Testis (tissue), 3 donors: Measurements from ENCODE around the gene SEPTIN6. TPM values are rescaled to one million over a fixed set of nuclear protein-coding genes. Genes with fewer than 3 reads are reported as not detected.
A peak's percentile ranks its signal among the peaks of the same experiment; 100 is the strongest.

Experiments
- DNase-seq: peaks from one replicate; pipeline ENCODE4 v3.0.0-alpha.2; 2019
- H3K27ac ChIP-seq, 2 donors: fragments of 200-600 bp; sonication (generic); one replicate each; pipeline ENCODE4 v1.5.1; 2019
- H3K27me3 ChIP-seq: fragments of 200-600 bp; sonication (generic); one replicate; pipeline ENCODE4 v1.5.1; 2019
- H3K36me3 ChIP-seq: fragments of 200-600 bp; sonication (generic); one replicate; pipeline ENCODE4 v1.5.1; 2017; ENCODE audit warnings: low read depth; ENCODE audit errors: missing control alignments
- H3K4me1 ChIP-seq: fragments of 200-600 bp; sonication (generic); one replicate; pipeline ENCODE4 v1.5.1; 2019
- H3K4me3 ChIP-seq, 2 donors: fragments of 200-600 bp; sonication (generic); one replicate each; pipeline ENCODE4 v1.5.1; 2017 to 2019
- H3K9me3 ChIP-seq: fragments of 200-600 bp; sonication (generic); one replicate; pipeline ENCODE4 v1.5.1; 2017
- CTCF ChIP-seq, 3 experiments: fragments of 450-650 bp in 2 of 3; fragments of 200-600 bp in 1 of 3; sonication (generic) in 1 of 3; IDR thresholded peaks; one replicate each; pipeline ENCODE4 v1.5.1; 2016 to 2019; ENCODE audit warnings: antibody characterized with exemption in 3 of 3, mild to moderate bottlenecking in 2 of 3, moderate library complexity in 1 of 3
- POLR2A ChIP-seq: fragments of 450-650 bp; IDR thresholded peaks from one replicate; pipeline ENCODE4 v1.6.1; 2017; ENCODE audit warnings: antibody characterized with exemption, mild to moderate bottlenecking, moderate library complexity
- WGBS, 2 donors: methylation state at CpG; one replicate each; pipeline ENCODE4 v1.1.5; 2018; 5-methylcytosine and 5-hydroxymethylcytosine counted together
- intact Hi-C: fragments of 100-400 bp; cut with DNase I; formaldehyde crosslinking; loops from one replicate; pipeline ENCODE4 v1.15.1; 2023; ENCODE audit warnings: low total_unique reads
- polyA plus RNA-seq: library from polyadenylated mRNA; stranded (reverse); fragments of 350-450 nt; fragmentation: Illumina TruSeq; extraction: RNeasy Lipid Tissue Mini Kit (QIAGEN cat#74804); gene quantifications from one replicate; pipeline ENCODE4 v1.2.3, GENCODE V29; 2014; ENCODE audit warnings: low read depth, low replicate concordance; ENCODE audit not compliant: insufficient read depth
- total RNA-seq, 2 donors: library from RNA; depleted of rRNA; stranded (reverse); fragments of >200 nt; gene quantifications; one replicate each; pipeline ENCODE4 v1.2.3, GENCODE V29; 2016

SEPTIN6 gene
- total and polyA plus RNA-seq, 3 donors from 2014 or later = 80.2 to 250 (median 187) TPM

GRCh38 chrX:119698845-119699244, 5.9 kb upstream of the SEPTIN6 start:
- TF ChIP-seq POLR2A = no peak
- peak in 1 of 3 experiments; percentile 37 for TF ChIP-seq CTCF (IDR thresholded peaks at IDR 0.05)
- intact Hi-C loops = no loop called here

GRCh38 chrX:119696251-119696890, 3.4 kb upstream of the SEPTIN6 start:
- Histone ChIP-seq H3K9me3 (no peaks in the 10 kb centered on the region), H3K4me3 (no peak overlapping the region), H3K36me3 (no peaks in the 10 kb centered on the region), H3K27ac (no peak overlapping the region), H3K4me1 (no peaks in the 10 kb centered on the region), H3K27me3 (no peaks in the 10 kb centered on the region)
- 84 to 86% methylated on average over 4 to 9 of the region's 9 CpGs for WGBS, 2 donors
- intact Hi-C loops = no loop called here
- DNase-seq = no peak
- TF ChIP-seq POLR2A (no peak), CTCF (IDR thresholded peaks at IDR 0.05) (no peak)

More at GRCh38 chrX:119698845-119699244, 5.9 kb upstream of the SEPTIN6 start:
- H3K4me1 ChIP-seq = no peaks in the 10 kb centered on the region
- no peak for DNase-seq
- no peak overlapping the region for H3K4me3 ChIP-seq
- no peaks in the 10 kb centered on the region for H3K9me3 ChIP-seq
- no peak overlapping the region for H3K27ac ChIP-seq
- no peaks in the 10 kb centered on the region for H3K36me3 ChIP-seq
- no peaks in the 10 kb centered on the region for H3K27me3 ChIP-seq

GRCh38 chrX:119695535-119696050, 2.6 kb upstream of the SEPTIN6 start:
- 59 to 79% methylated on average over 6 to 7 of the region's 12 CpGs for WGBS, 2 donors
- H3K9me3 ChIP-seq = no peaks in the 10 kb centered on the region

GRCh38 chrX:119694601-119695534, 1.9 kb upstream of the SEPTIN6 start:
- Histone ChIP-seq H3K4me1 (no peaks in the 10 kb centered on the region), H3K27me3 (no peaks in the 10 kb centered on the region), H3K27ac (peak overlapping the region in 1 of 2 donors; percentile 24), H3K9me3 (no peaks in the 10 kb centered on the region), H3K4me3 (no peak overlapping the region), H3K36me3 (no peaks in the 10 kb centered on the region)
- intact Hi-C loops = no loop called here
- peak; percentile 55 for DNase-seq
- 41 to 59% methylated on average over 19 to 26 of the region's 39 CpGs for WGBS, 2 donors
- TF ChIP-seq POLR2A (no peak), CTCF (IDR thresholded peaks at IDR 0.05) (no peak)

More at GRCh38 chrX:119695535-119696050, 2.6 kb upstream of the SEPTIN6 start:
- Histone ChIP-seq H3K27me3 (no peaks in the 10 kb centered on the region), H3K27ac (no peak overlapping the region), H3K4me3 (no peak overlapping the region), H3K4me1 (no peaks in the 10 kb centered on the region), H3K36me3 (no peaks in the 10 kb centered on the region)
- TF ChIP-seq CTCF (IDR thresholded peaks at IDR 0.05) (no peak), POLR2A (no peak)
- intact Hi-C loops = no loop called here
- no peak for DNase-seq
